Breast epithelium (tissue), 4 donors: ENCODE results near the gene RABEP1. TPM values are rescaled to one million over a fixed set of nuclear protein-coding genes. Genes with fewer than 3 reads are reported as not detected.

Experiments used
- DNase-seq, 2 donors: peaks; one replicate each; pipeline ENCODE4 v3.0.0-alpha.2; 2019; ENCODE audit warnings: low spot score in 2 of 2
- H3K27ac ChIP-seq, 2 donors: fragments of 200-600 bp; sonication (generic) in 1 of 2; one replicate each; pipeline ENCODE4 v1.5.1; 2016 to 2019; ENCODE audit warnings: mild to moderate bottlenecking in 1 of 2
- H3K27me3 ChIP-seq, 2 donors: fragments of 200-600 bp; sonication (generic) in 1 of 2; one replicate each; pipeline versions ENCODE4 v1.5.1 to v1.6.0; 2017 to 2019; ENCODE audit warnings: control low read depth in 1 of 2, mild to moderate bottlenecking in 1 of 2
- H3K36me3 ChIP-seq: fragments of 200-600 bp; one replicate; pipeline ENCODE4 v1.5.1; 2019
- H3K4me1 ChIP-seq, 2 donors: fragments of 200-600 bp; sonication (generic); one replicate each; pipeline ENCODE4 v1.5.1; 2016 to 2019; ENCODE audit warnings: control low read depth in 1 of 2
- H3K4me3 ChIP-seq, 3 donors: fragments of 200-600 bp; sonication (generic); 1 replicate in 2 of 3; 2 replicates in 1 of 3; pipeline ENCODE4 v1.5.1; 2016 to 2019; ENCODE audit warnings: mild to moderate bottlenecking in 3 of 3, moderate library complexity in 2 of 3
- H3K9me3 ChIP-seq, 2 donors: fragments of 200-600 bp; sonication (generic) in 1 of 2; one replicate each; pipeline ENCODE4 v1.5.1; 2016 to 2019; ENCODE audit warnings: control low read depth in 1 of 2
- POLR2A ChIP-seq: fragments of 450-650 bp; IDR thresholded peaks from one replicate; pipeline ENCODE4 v1.6.1; 2016; ENCODE audit warnings: antibody characterized with exemption, mild to moderate bottlenecking, moderate library complexity
- POLR2AphosphoS5 ChIP-seq, 3 donors: sonication (generic); formaldehyde crosslinking; IDR thresholded peaks; one replicate each; pipeline ENCODE4 v1.6.1; 2017; ENCODE audit warnings: antibody characterized with exemption in 3 of 3
- intact Hi-C: fragments of 100-400 bp; cut with DNase I; formaldehyde crosslinking; loops from one replicate; pipeline ENCODE4 v1.15.1; 2023; ENCODE audit warnings: low total_unique reads
- total RNA-seq, 3 donors: library from RNA; depleted of rRNA; stranded (reverse); fragments of >200 nt; gene quantifications; one replicate each; pipeline ENCODE4 v1.1.0, GENCODE V29; 2016
- TF ChIP-seq, protein P1 (sequence below), 3 donors: fragments of 450-650 bp; IDR thresholded peaks; one replicate each; pipeline ENCODE4 v1.5.1; 2016 to 2017; ENCODE audit warnings: antibody characterized with exemption in 3 of 3, mild to moderate bottlenecking in 3 of 3, moderate library complexity in 3 of 3

The RABEP1 gene
- total RNA-seq, 3 donors from 2014 or later = 50.4 to 88.7 (median 73.7) TPM

DNA sequence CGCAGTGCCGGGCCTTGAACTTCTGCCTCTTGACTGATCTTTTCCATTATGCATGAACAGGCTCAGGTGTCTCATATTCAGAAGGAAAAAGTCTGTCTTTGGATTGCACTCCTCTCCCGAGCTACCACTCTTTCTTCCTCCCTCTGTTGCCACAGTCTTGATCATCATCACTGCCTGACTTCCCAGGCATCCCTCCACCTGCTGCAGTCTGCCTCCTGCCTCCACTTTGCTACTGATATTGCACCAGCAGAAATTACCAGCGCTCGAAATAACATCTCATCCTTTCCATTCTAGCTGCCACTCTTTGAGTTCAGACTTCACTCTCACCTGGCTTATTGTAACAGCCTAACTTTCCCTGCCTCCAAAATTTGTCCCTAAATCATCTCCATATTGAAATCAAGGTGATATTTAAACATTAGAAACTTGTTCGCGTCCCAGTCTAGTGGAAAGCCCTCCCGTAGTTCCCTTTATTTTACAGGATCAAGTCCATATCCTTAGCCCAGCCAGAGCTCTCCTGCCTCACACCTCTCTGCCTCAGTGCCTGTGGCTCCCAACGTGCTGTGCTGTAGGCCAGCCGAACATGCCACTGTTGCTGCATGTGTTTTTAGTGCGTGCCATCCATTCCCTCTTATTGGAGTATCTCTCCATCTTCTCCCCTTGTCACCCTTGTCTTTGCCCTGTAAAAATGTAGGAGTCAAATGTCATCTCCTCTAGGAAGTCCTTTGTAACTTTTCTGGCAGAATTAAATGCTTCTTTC lies 97.4 kb downstream of the RABEP1 start:
- Histone ChIP-seq H3K27me3 (no peaks in the 10 kb centered on the region), H3K27ac (no peak overlapping the region), H3K36me3 (no peaks in the 10 kb centered on the region), H3K4me1 (no peaks in the 10 kb centered on the region), H3K4me3 (no peak overlapping the region), H3K9me3 (no peaks in the 10 kb centered on the region)
- TF ChIP-seq POLR2A = no peak
- TF ChIP-seq, protein P1, sequence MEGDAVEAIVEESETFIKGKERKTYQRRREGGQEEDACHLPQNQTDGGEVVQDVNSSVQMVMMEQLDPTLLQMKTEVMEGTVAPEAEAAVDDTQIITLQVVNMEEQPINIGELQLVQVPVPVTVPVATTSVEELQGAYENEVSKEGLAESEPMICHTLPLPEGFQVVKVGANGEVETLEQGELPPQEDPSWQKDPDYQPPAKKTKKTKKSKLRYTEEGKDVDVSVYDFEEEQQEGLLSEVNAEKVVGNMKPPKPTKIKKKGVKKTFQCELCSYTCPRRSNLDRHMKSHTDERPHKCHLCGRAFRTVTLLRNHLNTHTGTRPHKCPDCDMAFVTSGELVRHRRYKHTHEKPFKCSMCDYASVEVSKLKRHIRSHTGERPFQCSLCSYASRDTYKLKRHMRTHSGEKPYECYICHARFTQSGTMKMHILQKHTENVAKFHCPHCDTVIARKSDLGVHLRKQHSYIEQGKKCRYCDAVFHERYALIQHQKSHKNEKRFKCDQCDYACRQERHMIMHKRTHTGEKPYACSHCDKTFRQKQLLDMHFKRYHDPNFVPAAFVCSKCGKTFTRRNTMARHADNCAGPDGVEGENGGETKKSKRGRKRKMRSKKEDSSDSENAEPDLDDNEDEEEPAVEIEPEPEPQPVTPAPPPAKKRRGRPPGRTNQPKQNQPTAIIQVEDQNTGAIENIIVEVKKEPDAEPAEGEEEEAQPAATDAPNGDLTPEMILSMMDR (IDR thresholded peaks at IDR 0.05) = no peak
- TF ChIP-seq POLR2AphosphoS5 (IDR thresholded peaks at IDR 0.05) = no peak
- no peak for DNase-seq
- intact Hi-C loops = loop anchor here (10.0 kb wide), 1 partner anchor 1475 kb away; no protein-coding TSS in a partner anchor

DNA sequence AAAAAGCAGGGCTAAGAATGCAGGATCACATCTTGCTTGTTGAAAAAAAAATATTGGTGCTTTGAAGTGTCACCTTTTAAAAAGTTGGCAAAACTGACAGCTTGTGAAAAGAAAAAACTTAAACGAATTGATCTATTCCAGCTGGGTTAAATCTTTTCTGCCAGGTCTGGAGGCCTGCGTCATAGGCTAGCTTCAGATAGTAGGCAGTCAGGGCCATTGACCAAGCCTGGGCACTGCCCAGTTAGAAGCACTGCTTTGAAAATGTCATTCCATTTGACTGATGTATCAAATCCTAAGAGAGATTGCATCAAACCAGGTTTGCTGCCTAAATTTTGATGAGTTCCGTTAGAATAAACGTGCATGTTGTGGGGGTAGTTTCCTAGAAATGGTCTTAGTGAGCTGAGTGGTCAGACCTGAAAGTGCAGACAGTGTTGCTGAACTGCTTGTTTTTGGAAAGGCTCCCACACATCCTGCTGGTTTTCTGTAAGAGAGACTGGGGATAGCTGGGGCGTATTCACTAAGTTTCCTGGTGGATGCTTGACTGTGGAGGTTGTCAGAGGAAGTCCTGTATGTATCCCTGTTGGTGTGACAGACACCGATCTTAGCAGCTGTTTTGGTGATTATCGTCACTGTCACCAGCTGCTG lies 98.5 kb downstream of the RABEP1 start:
- Histone ChIP-seq H3K4me3 (no peak overlapping the region), H3K9me3 (no peaks in the 10 kb centered on the region), H3K27ac (no peak overlapping the region), H3K4me1 (no peaks in the 10 kb centered on the region), H3K36me3 (no peaks in the 10 kb centered on the region), H3K27me3 (no peaks in the 10 kb centered on the region)
- no peak for DNase-seq
- TF ChIP-seq POLR2A (no peak), POLR2AphosphoS5 (IDR thresholded peaks at IDR 0.05) (no peak)
- TF ChIP-seq, protein P1 (IDR thresholded peaks at IDR 0.05) = no peak
- intact Hi-C loops = loop anchor here (10.0 kb wide), 1 partner anchor 1474 kb away; no protein-coding TSS in a partner anchor

DNA sequence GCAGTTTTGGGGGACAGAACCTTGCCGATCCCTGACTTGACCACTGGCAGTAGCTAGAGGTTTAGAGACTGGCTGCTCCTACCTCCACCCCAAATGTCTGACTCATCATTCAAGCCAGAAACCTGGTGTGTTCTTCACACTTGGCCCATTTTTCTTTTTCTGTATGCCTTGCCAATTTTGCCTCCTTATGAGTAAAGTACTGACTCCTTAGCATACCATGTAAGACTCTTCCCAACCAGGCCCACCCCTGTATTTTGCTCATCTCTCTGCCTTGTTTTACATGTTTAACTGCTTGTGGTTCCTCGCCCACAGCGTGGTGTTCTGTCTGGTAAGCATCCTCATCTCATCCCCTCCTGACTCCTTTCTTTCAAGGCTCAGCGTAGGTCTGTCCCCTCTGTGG lies 99.5 kb downstream of the RABEP1 start:
- intact Hi-C loops = loop anchor here (10.0 kb wide), 1 partner anchor 1473 kb away; no protein-coding TSS in a partner anchor
- Histone ChIP-seq H3K36me3 (no peaks in the 10 kb centered on the region), H3K27ac (no peak overlapping the region)

DNA sequence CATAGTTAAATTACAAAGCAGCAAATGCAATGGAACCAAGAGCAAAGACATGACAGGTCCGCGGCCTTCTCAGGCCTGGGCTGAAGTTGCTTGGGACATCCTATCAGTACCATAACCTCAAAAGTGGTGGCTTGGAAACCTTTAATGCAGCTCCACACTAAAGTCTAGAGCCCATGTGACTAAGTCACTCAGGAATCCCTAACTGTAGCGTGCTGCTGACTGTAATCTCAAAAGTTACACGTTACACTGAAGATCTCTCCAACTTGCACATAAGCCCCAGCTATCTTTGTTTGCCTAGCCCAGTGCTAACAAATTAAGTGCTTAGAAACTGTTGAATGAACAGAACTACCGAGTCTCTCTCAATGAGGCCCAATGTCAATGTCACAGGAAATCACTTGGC lies 109.6 kb downstream of the RABEP1 start:
- no peaks in the 10 kb centered on the region for H3K9me3 ChIP-seq
- H3K27ac ChIP-seq = no peak overlapping the region
- no peak overlapping the region for H3K4me3 ChIP-seq
- no peaks in the 10 kb centered on the region for H3K4me1 ChIP-seq
- peaks cover 15% of the 10 kb centered on the region for H3K36me3 ChIP-seq
- intact Hi-C loops = no loop called here
- no peaks in the 10 kb centered on the region for H3K27me3 ChIP-seq
- no peak for TF ChIP-seq POLR2AphosphoS5 (IDR thresholded peaks at IDR 0.05)
- TF ChIP-seq, protein P1 (IDR thresholded peaks at IDR 0.05) = no peak
- no peak for TF ChIP-seq POLR2A
- DNase-seq = no peak

More for the DNA sequence above, 99.5 kb downstream of the RABEP1 start:
- TF ChIP-seq POLR2AphosphoS5 (IDR thresholded peaks at IDR 0.05) (no peak), POLR2A (no peak)
- TF ChIP-seq, protein P1 (IDR thresholded peaks at IDR 0.05) = no peak
- H3K9me3 ChIP-seq = no peaks in the 10 kb centered on the region
- no peaks in the 10 kb centered on the region for H3K4me1 ChIP-seq
- DNase-seq = no peak
- no peak overlapping the region for H3K4me3 ChIP-seq
- H3K27me3 ChIP-seq = no peaks in the 10 kb centered on the region

DNA sequence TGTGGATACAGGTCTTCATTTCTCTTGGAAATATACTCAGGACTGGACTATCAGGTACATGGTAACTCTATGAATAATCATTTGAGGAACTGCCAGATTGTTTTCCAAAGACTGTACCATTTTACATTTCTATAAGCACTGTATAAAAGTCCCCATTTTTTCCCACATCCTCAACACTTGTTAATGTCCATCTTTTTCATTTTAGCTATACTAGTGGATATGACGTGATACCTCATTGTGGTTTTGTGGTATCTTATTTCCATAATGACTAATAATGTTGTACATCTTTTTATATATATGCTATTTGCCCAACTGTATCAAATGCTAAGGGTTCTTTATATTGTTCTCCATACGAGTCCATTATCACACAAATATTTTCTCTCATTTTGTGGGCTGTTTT lies 114.5 kb downstream of the RABEP1 start:
- Histone ChIP-seq H3K4me1 (no peaks in the 10 kb centered on the region), H3K9me3 (no peaks in the 10 kb centered on the region), H3K27me3 (no peaks in the 10 kb centered on the region), H3K4me3 (no peak overlapping the region), H3K27ac (no peak overlapping the region), H3K36me3 (peaks cover 11% of the 10 kb centered on the region)
- TF ChIP-seq, protein P1 (IDR thresholded peaks at IDR 0.05) = no peak
- TF ChIP-seq POLR2A = no peak
- no peak for TF ChIP-seq POLR2AphosphoS5 (IDR thresholded peaks at IDR 0.05)
- intact Hi-C loops = no loop called here
- DNase-seq = no peak
